Activated CD8-positive, alpha-beta memory T cell treated with anti-CD3 and anti-CD28 coated beads for 1 hour (primary cell): Measurements from ENCODE around the gene LSAMP.

Source experiments
- DNase-seq, 2 donors: peaks; one replicate each; pipeline ENCODE4 v3.0.0-alpha.2; 2020; ENCODE audit warnings: low read depth in 1 of 2; ENCODE audit errors: extremely low read depth in 1 of 2

Gene LSAMP

DNA sequence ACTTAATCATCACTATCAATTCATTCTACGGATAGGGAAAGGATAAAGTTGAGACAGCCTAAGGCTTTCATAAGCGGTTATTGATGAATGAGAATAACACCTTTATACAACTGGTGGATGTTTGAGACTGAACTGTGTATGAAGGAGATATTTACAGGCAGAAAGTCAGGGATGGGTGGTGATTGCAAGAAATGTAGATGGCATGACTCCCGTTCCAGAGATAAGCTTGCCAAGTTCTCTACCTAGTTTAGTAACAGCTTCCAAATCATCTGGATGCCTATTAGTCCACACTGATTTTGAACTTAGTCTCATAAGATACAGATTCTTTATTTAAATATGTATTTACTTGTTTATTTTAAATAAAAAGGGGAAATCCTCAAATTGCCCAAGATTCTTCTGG, 463.2 kb downstream of the LSAMP start:
- DNase-seq, result no peak

DNA sequence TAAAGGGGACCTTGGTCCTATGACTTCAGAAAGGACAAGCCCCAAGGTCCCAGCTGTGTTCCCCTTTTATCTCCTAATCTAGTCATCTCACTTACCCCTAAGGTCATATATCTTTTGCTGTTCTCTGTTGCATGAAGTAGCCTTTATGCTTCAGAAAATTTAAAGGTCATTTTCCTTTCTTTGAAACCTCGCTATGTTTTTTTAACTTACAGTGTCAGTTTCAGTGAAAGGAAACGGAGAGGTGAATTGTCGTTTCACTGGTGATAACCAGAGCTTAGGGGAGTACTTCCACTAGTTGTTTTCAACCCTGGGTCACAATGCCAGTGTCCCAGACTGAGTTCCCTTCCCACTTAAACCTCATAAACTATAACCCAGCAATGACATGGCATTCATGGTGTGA, 464.6 kb downstream of the LSAMP start:
- DNase-seq, result no peak

GRCh38 chr3:115977866-115978265, 467.4 kb downstream of the LSAMP start:
- DNase-seq, result no peak

GRCh38 chr3:115975796-115976195, 469.5 kb downstream of the LSAMP start:
- no peak for DNase-seq

DNA sequence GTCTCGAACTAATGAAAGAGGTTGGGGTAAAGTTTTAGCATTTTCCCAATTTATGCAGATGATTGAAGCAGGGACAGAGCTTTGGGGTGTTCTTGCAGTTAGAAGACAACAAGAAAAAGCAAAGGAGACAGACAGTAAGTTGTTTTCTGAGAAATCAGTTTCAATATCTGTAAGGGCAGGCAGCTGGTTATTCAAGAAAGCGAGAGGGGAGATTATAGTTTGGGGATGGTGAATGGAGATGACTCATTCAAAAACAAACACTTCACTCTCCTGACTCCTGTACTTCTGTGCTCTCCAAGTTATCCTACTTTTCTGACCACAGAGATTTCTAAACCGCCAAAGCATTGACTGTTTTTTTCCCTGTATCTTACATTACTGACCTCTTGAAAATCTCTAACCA, 469.9 kb downstream of the LSAMP start:
- DNase-seq, result no peak

- DNase-seq, result no peak
Measured at GRCh38 chr3:115974940-115975339, 470.3 kb downstream of the LSAMP start.

GRCh38 chr3:115968871-115969270, 476.4 kb downstream of the LSAMP start:
- no peak for DNase-seq

- DNase-seq, result no peak
Measured at GRCh38 chr3:115961380-115961779, 483.9 kb downstream of the LSAMP start.

DNA sequence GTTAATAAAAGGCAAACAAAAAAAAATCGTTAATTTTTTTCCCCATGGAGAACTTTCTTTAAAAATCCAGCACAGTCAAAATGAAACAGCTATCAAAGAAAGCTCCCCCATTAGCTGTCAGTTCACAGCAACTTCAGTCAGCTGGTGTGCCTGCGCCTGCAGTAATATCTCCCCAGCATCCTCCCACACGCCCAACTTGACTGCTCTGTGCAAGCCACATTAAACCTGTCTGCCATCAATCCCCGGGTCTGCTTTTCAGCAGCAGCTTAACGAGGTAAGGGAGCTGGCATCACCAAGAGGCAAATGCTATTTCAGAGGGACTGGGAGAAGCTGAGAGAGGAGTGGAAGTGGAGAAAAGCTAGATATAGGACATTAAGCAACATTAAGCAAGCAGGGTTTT, 484.5 kb downstream of the LSAMP start:
- no peak for DNase-seq

DNA sequence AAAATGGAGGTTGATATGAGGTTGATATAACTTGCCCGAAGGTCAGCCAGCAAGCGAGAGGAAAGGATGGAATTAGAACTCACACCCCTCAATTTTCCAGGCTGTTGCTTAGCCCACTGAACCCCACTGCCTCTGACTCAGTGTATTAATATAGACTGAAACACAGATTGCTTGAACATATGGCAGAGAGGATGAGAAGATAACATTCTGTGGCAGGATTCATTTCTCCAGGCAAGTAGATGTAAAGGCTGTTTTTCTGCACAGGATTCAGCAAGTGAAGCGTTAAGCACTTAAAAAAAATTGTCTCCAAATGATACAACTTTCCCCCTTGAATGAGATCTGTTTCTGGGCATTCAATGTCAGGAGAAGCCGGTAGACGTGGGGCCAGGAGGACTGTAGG, 486.8 kb downstream of the LSAMP start:
- no peak for DNase-seq

DNA sequence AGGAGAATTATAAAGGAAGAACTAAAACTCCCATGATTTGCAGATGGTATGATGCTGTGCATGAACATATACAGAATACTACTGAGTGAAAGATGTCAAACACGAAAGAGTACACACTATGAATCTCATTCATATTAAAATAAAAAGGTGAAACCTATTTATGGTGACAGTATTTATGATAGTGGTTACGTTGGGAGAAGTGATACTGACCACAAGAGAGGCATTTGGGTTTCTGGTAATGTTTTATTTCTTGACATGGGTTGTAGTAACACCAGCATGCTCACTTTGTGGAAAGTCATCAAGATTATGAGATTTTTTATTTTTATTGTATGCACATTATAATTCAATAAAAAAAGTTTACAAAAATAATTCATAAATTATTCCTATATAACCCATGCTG, 498.0 kb downstream of the LSAMP start:
- DNase-seq, result no peak

GRCh38 chr3:115943579-115943978, 501.7 kb downstream of the LSAMP start:
- no peak for DNase-seq

GRCh38 chr3:115937054-115937453, 508.2 kb downstream of the LSAMP start:
- no peak for DNase-seq

- no peak for DNase-seq
Measured at GRCh38 chr3:115932807-115933206, 512.5 kb downstream of the LSAMP start.

GRCh38 chr3:115931581-115931980, 513.7 kb downstream of the LSAMP start:
- no peak for DNase-seq

DNA sequence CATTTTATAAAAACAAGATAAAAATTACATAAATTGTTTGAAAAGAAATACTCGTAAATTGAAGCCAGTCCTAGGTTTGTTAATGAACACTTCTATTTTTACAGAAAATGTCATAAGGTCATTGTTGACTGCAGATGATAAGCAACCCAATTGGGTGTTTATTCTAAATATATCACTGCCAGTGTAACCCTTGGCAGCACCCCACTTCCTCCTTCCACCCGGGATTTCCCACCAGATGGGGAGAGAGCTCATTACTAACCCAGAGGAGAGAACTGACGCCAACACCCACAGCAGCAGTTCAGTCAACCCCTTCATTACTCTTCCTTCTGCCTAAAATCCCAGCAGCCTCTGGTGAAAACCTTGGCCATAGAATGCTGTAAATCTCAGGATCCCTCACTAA, 514.4 kb downstream of the LSAMP start:
- DNase-seq, result no peak

GRCh38 chr3:115930168-115930567, 515.1 kb downstream of the LSAMP start:
- no peak for DNase-seq

- no peak for DNase-seq
Measured at GRCh38 chr3:115928376-115928775, 516.9 kb downstream of the LSAMP start.

GRCh38 chr3:115927197-115927596, 518.1 kb downstream of the LSAMP start:
- DNase-seq, result no peak

DNA sequence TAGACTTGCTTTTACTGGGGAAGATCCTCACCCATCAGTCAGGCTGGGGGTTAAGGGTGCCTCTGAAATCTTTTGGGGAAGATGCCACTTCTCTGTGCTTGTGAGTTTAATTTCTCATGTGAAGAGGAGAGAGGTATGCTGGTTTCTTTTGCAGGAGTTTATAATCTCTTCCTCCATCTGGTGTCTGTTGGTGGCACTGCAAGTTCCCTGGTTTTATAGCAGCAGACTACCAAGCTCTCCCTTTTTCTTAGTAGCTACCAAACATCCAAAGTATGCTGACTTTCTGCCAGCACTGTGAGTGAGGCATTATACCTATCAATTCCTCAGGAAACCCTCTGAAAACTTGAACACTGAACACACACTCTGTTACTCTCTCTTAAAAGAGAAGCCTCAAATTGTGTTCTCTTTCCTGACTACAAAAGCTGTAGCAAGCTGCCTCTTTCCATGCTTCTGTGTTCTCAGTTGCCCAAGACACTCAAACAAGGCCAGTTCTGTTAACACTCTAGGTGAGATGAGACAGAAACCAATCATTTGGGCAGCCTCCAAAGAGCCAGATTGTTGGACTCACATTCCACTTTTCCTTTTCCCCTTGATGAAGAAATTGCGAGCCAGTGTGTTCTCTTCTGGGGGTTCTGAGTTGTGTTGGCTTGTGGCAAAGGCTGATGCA, 522.5 kb downstream of the LSAMP start:
- no peak for DNase-seq

DNA sequence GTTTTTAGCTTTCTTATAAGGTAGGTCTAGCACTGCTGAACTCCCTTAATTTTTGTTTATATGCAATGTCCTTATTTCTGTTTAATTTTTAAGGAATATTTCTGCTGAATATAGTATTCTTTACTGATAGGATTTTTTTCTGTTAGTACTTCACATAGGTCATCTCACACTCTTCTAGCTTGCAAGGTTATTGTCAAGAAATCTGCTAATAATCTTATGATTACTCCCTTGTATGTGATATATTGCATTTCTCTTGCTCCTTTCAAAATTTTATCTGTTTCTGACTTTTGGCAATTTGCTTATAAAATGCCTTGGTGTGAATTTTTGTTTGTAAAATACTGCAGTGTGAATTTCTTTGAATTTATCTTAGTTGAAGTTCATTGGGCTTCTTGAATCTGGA, 523.6 kb downstream of the LSAMP start:
- no peak for DNase-seq

- no peak for DNase-seq
Measured at GRCh38 chr3:115918900-115919299, 526.4 kb downstream of the LSAMP start.

DNA sequence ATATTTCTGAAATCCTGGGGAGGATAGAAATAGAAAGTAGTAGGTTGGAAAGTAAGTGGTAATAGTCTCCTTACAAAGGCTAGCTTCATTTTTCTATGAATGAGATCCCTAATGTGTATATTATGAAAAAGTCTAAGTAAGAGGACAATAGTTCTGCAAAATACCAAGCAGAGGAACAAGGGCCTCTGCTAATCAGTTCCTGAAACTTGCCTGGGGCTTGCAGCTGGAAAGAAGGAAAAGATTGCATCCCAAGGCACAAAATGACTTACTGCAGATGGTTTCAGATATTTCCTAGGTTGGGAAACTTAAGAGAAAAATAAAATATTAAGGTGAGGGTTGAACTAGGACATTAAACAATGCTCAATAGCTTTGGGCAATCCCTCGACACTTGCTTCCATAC, 528.4 kb downstream of the LSAMP start:
- DNase-seq, result no peak
